Stimulated activated CD4-positive, alpha-beta T cell treated with anti-CD3 and anti-CD28 coated beads, Interleukin-1b, Interleukin-23, amount 100 ng/mL, for 48 hours (primary cell): ENCODE results near the gene DYNLL2.
"Not testable (repeated sequence)": the region's sequence is repeated elsewhere in the genome, so short reads cannot be mapped to it uniquely, and the experiment has no call there.

Experiments used
- DNase-seq: peaks from one replicate; pipeline ENCODE4 v3.0.0-alpha.2; 2020

DYNLL2 gene

GRCh38 chr17:58107306-58107705 is 24.1 kb downstream of the DYNLL2 start:
- DNase-seq: no peak

- no peak for DNase-seq
Observed at GRCh38 chr17:58109197-58109596, 26.0 kb downstream of the DYNLL2 start.

- no peak for DNase-seq
Observed at GRCh38 chr17:58110012-58110411, 26.8 kb downstream of the DYNLL2 start.

GRCh38 chr17:58111676-58112075 is 28.5 kb downstream of the DYNLL2 start:
- DNase-seq: no peak

- DNase-seq: peak; percentile 80
Observed at GRCh38 chr17:58112970-58113631, 29.9 kb downstream of the DYNLL2 start.

GRCh38 chr17:58113947-58114346 is 30.7 kb downstream of the DYNLL2 start:
- no peak for DNase-seq

GRCh38 chr17:58117382-58117781 is 34.2 kb downstream of the DYNLL2 start:
- DNase-seq: no peak

GRCh38 chr17:58119491-58119890 is 36.3 kb downstream of the DYNLL2 start:
- DNase-seq: no peak

GRCh38 chr17:58120195-58120822 is 37.1 kb downstream of the DYNLL2 start:
- DNase-seq: peak; percentile 12

GRCh38 chr17:58121925-58122324 is 38.7 kb downstream of the DYNLL2 start:
- no peak for DNase-seq

- DNase-seq: no peak
Observed at GRCh38 chr17:58127846-58128245, 44.6 kb downstream of the DYNLL2 start.

GRCh38 chr17:58132697-58133096 is 49.5 kb downstream of the DYNLL2 start:
- not testable (repeated sequence) for DNase-seq

- no peak for DNase-seq
Observed at GRCh38 chr17:58136669-58137279, 53.6 kb downstream of the DYNLL2 start.

- no peak for DNase-seq
Observed at GRCh38 chr17:58141505-58141904, 58.3 kb downstream of the DYNLL2 start.

- DNase-seq: not testable (repeated sequence)
Observed at GRCh38 chr17:58143335-58143734, 60.1 kb downstream of the DYNLL2 start.

- DNase-seq: no peak
Observed at GRCh38 chr17:58144801-58145200, 61.6 kb downstream of the DYNLL2 start.
